Measurements from ENCODE around the gene GRID1. TPM values are rescaled to one million over a fixed set of nuclear protein-coding genes. Genes with fewer than 3 reads are reported as not detected.
A peak's percentile ranks its signal among the peaks of the same experiment; 100 is the strongest.

Gene GRID1
- polyA plus RNA-seq, 1 of the 3 experiments (the other 2 are of a cell fraction): 0.13 TPM

DNA sequence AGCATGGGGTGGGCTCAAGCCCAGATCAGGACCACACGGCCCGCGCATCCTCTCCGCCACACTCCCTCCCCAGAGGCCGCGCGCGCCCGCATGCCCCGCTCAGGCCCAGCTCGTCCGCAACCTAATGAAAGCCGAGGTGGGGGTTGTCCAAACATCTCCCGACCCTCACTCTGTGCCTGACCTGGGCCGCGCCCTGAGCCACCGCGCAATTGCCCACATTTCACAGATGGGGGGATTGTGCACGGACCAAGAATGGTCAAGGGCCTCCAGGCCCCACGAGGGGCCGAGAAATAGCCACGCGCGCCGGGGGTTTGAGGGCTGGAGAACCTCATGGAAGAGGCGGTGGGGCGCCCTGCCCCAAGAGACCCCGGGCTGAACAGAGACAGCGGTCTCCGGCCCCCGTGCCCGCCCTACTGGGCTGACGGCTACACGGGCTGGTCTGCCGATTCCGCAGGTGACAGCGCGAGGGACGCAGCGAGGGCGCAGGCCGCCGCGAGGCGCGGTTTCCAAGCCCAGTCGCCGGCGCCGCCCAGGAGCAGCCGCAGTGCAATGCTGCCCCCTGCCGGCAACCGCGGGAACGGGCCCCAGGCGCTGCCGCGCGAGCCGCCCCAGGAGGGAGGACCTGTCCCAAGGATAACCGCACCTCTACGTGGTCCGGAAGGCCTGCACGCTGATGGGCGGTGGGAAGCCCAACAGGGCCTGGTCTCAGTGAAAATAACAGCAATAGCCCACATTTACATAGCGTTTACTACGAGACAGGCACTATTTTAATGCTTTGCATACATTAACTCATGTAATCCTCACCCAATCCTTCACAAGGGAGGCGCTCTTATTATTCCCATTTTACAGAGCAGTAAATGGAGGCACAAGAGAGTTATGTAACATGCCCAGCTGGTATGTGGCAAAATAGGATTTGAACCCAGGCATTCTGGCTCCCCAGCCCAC, 10.5 kb upstream of the GRID1 start:
- peak overlapping the region; percentile 68 for H3K4me2 ChIP-seq
- H3K9ac ChIP-seq: no peak overlapping the region
- peak overlapping the region in 1 of 2 experiments; percentile 37; a peak in 2 of 4 replicates for H3K4me3 ChIP-seq (ENCODE audit: low read depth in 2 of 2, low read length in 1 of 2)
- WGBS (ENCODE audit: low lambda C conversion rate): 67% methylated on average over 28 of the region's 68 CpGs
- H3K4me1 ChIP-seq (ENCODE audit: control insufficient read depth in 1 of 2, insufficient read depth in 2 of 2, low read depth in 1 of 2, low read length in 1 of 2): no peaks in the 10 kb centered on the region; a peak in 1 of 4 replicates
- TF ChIP-seq, protein P1, sequence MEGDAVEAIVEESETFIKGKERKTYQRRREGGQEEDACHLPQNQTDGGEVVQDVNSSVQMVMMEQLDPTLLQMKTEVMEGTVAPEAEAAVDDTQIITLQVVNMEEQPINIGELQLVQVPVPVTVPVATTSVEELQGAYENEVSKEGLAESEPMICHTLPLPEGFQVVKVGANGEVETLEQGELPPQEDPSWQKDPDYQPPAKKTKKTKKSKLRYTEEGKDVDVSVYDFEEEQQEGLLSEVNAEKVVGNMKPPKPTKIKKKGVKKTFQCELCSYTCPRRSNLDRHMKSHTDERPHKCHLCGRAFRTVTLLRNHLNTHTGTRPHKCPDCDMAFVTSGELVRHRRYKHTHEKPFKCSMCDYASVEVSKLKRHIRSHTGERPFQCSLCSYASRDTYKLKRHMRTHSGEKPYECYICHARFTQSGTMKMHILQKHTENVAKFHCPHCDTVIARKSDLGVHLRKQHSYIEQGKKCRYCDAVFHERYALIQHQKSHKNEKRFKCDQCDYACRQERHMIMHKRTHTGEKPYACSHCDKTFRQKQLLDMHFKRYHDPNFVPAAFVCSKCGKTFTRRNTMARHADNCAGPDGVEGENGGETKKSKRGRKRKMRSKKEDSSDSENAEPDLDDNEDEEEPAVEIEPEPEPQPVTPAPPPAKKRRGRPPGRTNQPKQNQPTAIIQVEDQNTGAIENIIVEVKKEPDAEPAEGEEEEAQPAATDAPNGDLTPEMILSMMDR (IDR thresholded peaks at IDR 0.05): peak; percentile 93
- TF ChIP-seq MXI1 (IDR thresholded peaks at IDR 0.05; ENCODE audit: low read depth, low read length) (peak; percentile 50; the same call in 1 of the 2 replicates), RXRA (IDR thresholded peaks at IDR 0.05; ENCODE audit: borderline replicate concordance, low read depth) (no peak), SMC3 (IDR thresholded peaks at IDR 0.05; ENCODE audit: low read depth, low read length) (peak; percentile 84), RAD21 (IDR thresholded peaks at IDR 0.05; ENCODE audit: low read length) (peak; percentile 94)
- H3K36me3 ChIP-seq (replicated peaks in 1 of 2; ENCODE audit: control insufficient read depth in 1 of 2, insufficient read depth in 2 of 2, low read length in 1 of 2): no peaks in the 10 kb centered on the region
- 0 out of 2 replicates have a peak overlapping the region, but pooled peaks have one; percentile 59 for H2AFZ ChIP-seq (ENCODE audit: low read depth)
- H3K27ac ChIP-seq (ENCODE audit: low read depth in 2 of 2, low read length in 1 of 2): no peak overlapping the region
- H3F3A ChIP-seq (replicated peaks; ENCODE audit: insufficient read depth): no peaks in the 10 kb centered on the region
- H3K9me2 ChIP-seq: no peaks in the 10 kb centered on the region
- DNase-seq: peak; percentile 94
- H3K9me3 ChIP-seq: no peaks in the 10 kb centered on the region
- no peaks in the 10 kb centered on the region for H4K20me1 ChIP-seq (ENCODE audit: insufficient read depth)
- no peaks in the 10 kb centered on the region for H3K79me2 ChIP-seq (ENCODE audit: insufficient read depth)
- POLR2A ChIA-PET: no interaction called here
- CTCF ChIA-PET: interaction anchor here (0.6 to 4.5 kb wide), 34 partner anchors 10 to 1353 kb away, joined by 3 to 38 read pairs (median 4); partner anchors contain the start of gene GRID1
- H3K27me3 ChIP-seq (ENCODE audit: insufficient read depth): peaks cover 14% of the 10 kb centered on the region

DNA sequence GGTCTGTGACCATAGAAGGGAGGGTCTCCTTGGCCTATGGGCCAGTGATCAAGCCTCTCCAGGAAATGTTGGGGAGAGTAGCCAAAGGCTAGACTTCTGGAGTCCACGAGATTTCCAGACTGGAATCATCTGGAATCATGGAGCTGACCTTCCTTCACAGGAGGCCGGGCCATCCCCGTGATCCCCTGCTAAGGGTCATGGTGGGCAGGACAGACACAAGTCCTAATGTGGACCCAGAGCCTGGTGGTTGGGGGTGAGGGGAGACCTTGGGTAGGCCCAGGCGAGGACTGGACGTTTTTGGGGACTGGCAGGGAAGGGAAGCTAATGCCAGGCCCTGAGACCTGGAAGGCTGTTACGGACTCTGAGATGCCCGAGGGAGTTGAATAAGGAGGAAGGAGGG, 9.8 kb upstream of the GRID1 start:
- ChIA-PET CTCF (interaction anchor here (0.6 to 4.5 kb wide), 29 partner anchors 10 to 1352 kb away, joined by 3 to 38 read pairs (median 4); partner anchors contain the start of gene GRID1), POLR2A (no interaction called here)
- no peak overlapping the region for H3K9ac ChIP-seq
- no peak overlapping the region for H3K4me2 ChIP-seq
- H2AFZ ChIP-seq (ENCODE audit: low read depth): no peak overlapping the region
- H3K27ac ChIP-seq (ENCODE audit: low read depth in 2 of 2, low read length in 1 of 2): no peak overlapping the region
- H3F3A ChIP-seq (replicated peaks; ENCODE audit: insufficient read depth): no peaks in the 10 kb centered on the region
- DNase-seq: no peak
- no peaks in the 10 kb centered on the region for H3K79me2 ChIP-seq (ENCODE audit: insufficient read depth)
- TF ChIP-seq, protein P2, sequence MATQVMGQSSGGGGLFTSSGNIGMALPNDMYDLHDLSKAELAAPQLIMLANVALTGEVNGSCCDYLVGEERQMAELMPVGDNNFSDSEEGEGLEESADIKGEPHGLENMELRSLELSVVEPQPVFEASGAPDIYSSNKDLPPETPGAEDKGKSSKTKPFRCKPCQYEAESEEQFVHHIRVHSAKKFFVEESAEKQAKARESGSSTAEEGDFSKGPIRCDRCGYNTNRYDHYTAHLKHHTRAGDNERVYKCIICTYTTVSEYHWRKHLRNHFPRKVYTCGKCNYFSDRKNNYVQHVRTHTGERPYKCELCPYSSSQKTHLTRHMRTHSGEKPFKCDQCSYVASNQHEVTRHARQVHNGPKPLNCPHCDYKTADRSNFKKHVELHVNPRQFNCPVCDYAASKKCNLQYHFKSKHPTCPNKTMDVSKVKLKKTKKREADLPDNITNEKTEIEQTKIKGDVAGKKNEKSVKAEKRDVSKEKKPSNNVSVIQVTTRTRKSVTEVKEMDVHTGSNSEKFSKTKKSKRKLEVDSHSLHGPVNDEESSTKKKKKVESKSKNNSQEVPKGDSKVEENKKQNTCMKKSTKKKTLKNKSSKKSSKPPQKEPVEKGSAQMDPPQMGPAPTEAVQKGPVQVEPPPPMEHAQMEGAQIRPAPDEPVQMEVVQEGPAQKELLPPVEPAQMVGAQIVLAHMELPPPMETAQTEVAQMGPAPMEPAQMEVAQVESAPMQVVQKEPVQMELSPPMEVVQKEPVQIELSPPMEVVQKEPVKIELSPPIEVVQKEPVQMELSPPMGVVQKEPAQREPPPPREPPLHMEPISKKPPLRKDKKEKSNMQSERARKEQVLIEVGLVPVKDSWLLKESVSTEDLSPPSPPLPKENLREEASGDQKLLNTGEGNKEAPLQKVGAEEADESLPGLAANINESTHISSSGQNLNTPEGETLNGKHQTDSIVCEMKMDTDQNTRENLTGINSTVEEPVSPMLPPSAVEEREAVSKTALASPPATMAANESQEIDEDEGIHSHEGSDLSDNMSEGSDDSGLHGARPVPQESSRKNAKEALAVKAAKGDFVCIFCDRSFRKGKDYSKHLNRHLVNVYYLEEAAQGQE (IDR thresholded peaks at IDR 0.05; ENCODE audit: low read depth, low read length): no peak
- TF ChIP-seq TCF12 (IDR thresholded peaks at IDR 0.05) (no peak), CHD2 (IDR thresholded peaks at IDR 0.05; ENCODE audit: low read length, partially characterized antibody) (no peak), ELF1 (IDR thresholded peaks at IDR 0.05) (no peak), GATA2 (CRISPR knock-in tag; IDR thresholded peaks at IDR 0.05) (no peak)
- TF ChIP-seq, protein P3, sequence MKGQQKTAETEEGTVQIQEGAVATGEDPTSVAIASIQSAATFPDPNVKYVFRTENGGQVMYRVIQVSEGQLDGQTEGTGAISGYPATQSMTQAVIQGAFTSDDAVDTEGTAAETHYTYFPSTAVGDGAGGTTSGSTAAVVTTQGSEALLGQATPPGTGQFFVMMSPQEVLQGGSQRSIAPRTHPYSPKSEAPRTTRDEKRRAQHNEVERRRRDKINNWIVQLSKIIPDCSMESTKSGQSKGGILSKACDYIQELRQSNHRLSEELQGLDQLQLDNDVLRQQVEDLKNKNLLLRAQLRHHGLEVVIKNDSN (IDR thresholded peaks at IDR 0.05; ENCODE audit: borderline replicate concordance, low read depth): no peak
- no peaks in the 10 kb centered on the region for H3K9me3 ChIP-seq
- H4K20me1 ChIP-seq (ENCODE audit: insufficient read depth): no peaks in the 10 kb centered on the region
- H3K4me1 ChIP-seq (ENCODE audit: control insufficient read depth in 1 of 2, insufficient read depth in 2 of 2, low read depth in 1 of 2, low read length in 1 of 2): no peaks in the 10 kb centered on the region; a peak in 1 of 4 replicates
- no peaks in the 10 kb centered on the region for H3K9me2 ChIP-seq
- H3K36me3 ChIP-seq (replicated peaks in 1 of 2; ENCODE audit: control insufficient read depth in 1 of 2, insufficient read depth in 2 of 2, low read length in 1 of 2): no peaks in the 10 kb centered on the region
- 69% methylated on average over 7 of the region's 7 CpGs for WGBS (ENCODE audit: low lambda C conversion rate)
- peaks cover 15% of the 10 kb centered on the region for H3K27me3 ChIP-seq (ENCODE audit: insufficient read depth)
- no peak overlapping the region for H3K4me3 ChIP-seq (ENCODE audit: low read depth in 2 of 2, low read length in 1 of 2)
